Muscle of leg (tissue), 11 donors: Measurements from ENCODE around the gene PACS2. TPM values are rescaled to one million over a fixed set of nuclear protein-coding genes. Genes with fewer than 3 reads are reported as not detected.
"Not testable (repeated sequence)": the region's sequence is repeated elsewhere in the genome, so short reads cannot be mapped to it uniquely, and the experiment has no call there.

ENCODE experiments used
- DNase-seq: peaks from one replicate; pipeline ENCODE4 v3.0.0; 2013
- H3K27ac ChIP-seq: one replicate; pipeline ENCODE4 v1.5.1; 2013; ENCODE audit warnings: mild to moderate bottlenecking, low read length, control low read depth
- H3K27me3 ChIP-seq: one replicate; pipeline ENCODE4 v1.6.1; 2013; ENCODE audit warnings: low read length; ENCODE audit not compliant: control insufficient read depth, insufficient read depth
- H3K36me3 ChIP-seq: one replicate; pipeline ENCODE4 v1.6.1; 2013; ENCODE audit warnings: low read length; ENCODE audit not compliant: control insufficient read depth, insufficient read depth
- H3K4me1 ChIP-seq: one replicate; pipeline ENCODE4 v1.6.1; 2013; ENCODE audit warnings: low read length; ENCODE audit not compliant: control insufficient read depth, insufficient read depth
- H3K4me3 ChIP-seq: one replicate; pipeline ENCODE4 v1.5.1; 2013; ENCODE audit warnings: low read length, control low read depth
- H3K9me3 ChIP-seq: replicated peaks from 2 replicates; pipeline ENCODE4 v1.6.1; 2013; ENCODE audit warnings: low read depth, low read length; ENCODE audit not compliant: control insufficient read depth
- WGBS: methylation state at CpG from one replicate; pipeline ENCODE4 v1.1.5; 2013; ENCODE audit warnings: missing lambda C conversion rate; ENCODE audit not compliant: insufficient coverage; 5-methylcytosine and 5-hydroxymethylcytosine counted together
- polyA plus RNA-seq, 8 donors: library from polyadenylated mRNA; unstranded; fragments of 120-200 nt; gene quantifications; one replicate each; pipeline versions ENCODE4 v1.2.1 to v1.2.3, GENCODE V29; 2013; ENCODE audit warnings: inconsistent platforms in 1 of 8, low replicate concordance in 1 of 8; ENCODE audit not compliant: insufficient read length in 8 of 8, insufficient read depth in 1 of 8
- total RNA-seq: library from RNA; stranded (reverse); fragments of 120-200 nt; gene quantifications from one replicate; pipeline ENCODE4 v1.2.4, GENCODE V29; 2013

The PACS2 gene
- total and polyA plus RNA-seq, 9 donors, result 66.2 to 110 (median 86.5) TPM

- 83% methylated on average over 21 of the region's 24 CpGs for WGBS
- no peak for DNase-seq
- no peak overlapping the region for H3K27ac ChIP-seq
- H3K9me3 ChIP-seq, result no peaks in the 10 kb centered on the region
- H3K27me3 ChIP-seq, result no peaks in the 10 kb centered on the region
- H3K4me3 ChIP-seq, result no peak overlapping the region
- H3K4me1 ChIP-seq, result peaks cover 5% of the 10 kb centered on the region
- peaks cover 16% of the 10 kb centered on the region for H3K36me3 ChIP-seq
These were observed 27.1 kb upstream of the PACS2 start for GRCh38 chr14:105287249-105288102.

GRCh38 chr14:105288936-105289335 lies 25.6 kb upstream of the PACS2 start:
- not testable (repeated sequence) for H3K9me3 ChIP-seq, H3K27ac ChIP-seq, H3K36me3 ChIP-seq, DNase-seq, H3K4me3 ChIP-seq, H3K27me3 ChIP-seq
- whole genome bisulfite sequencing, result 78% methylated on average over 4 of the region's 6 CpGs
- peaks cover 11% of the 10 kb centered on the region for H3K4me1 ChIP-seq

GRCh38 chr14:105290621-105291346 lies 23.8 kb upstream of the PACS2 start:
- 79% methylated on average over 11 of the region's 13 CpGs for WGBS
- no peak for DNase-seq
- Histone ChIP-seq H3K9me3 (no peaks in the 10 kb centered on the region), H3K4me3 (no peak overlapping the region), H3K4me1 (peaks cover 22% of the 10 kb centered on the region), H3K27ac (no peak overlapping the region), H3K36me3 (peaks cover 6% of the 10 kb centered on the region), H3K27me3 (no peaks in the 10 kb centered on the region)

GRCh38 chr14:105292826-105293711 lies 21.5 kb upstream of the PACS2 start:
- peaks cover 22% of the 10 kb centered on the region for H3K4me1 ChIP-seq
- H3K9me3 ChIP-seq, result no peaks in the 10 kb centered on the region
- no peaks in the 10 kb centered on the region for H3K36me3 ChIP-seq
- H3K27me3 ChIP-seq, result no peaks in the 10 kb centered on the region
- no peak overlapping the region for H3K4me3 ChIP-seq
- no peak for DNase-seq
- no peak overlapping the region for H3K27ac ChIP-seq
- WGBS, result 76% methylated on average over 18 of the region's 26 CpGs

GRCh38 chr14:105294142-105294597 lies 20.4 kb upstream of the PACS2 start:
- Histone ChIP-seq H3K36me3 (no peaks in the 10 kb centered on the region), H3K4me3 (no peak overlapping the region), H3K27ac (peak overlapping the region; percentile 74), H3K4me1 (peaks cover 22% of the 10 kb centered on the region), H3K27me3 (no peaks in the 10 kb centered on the region), H3K9me3 (no peaks in the 10 kb centered on the region)
- peak; percentile 73 for DNase-seq
- 56% methylated on average over 13 of the region's 15 CpGs for WGBS

- H3K4me1 ChIP-seq, result peaks cover 26% of the 10 kb centered on the region
- WGBS, result 94% methylated on average over 3 of the region's 11 CpGs
These were observed 17.2 kb upstream of the PACS2 start for GRCh38 chr14:105297311-105297710.

GRCh38 chr14:105299654-105300541 lies 14.7 kb upstream of the PACS2 start:
- Histone ChIP-seq H3K4me3 (peak overlapping the region; percentile 76), H3K9me3 (no peaks in the 10 kb centered on the region), H3K27me3 (no peaks in the 10 kb centered on the region), H3K36me3 (peaks cover 4% of the 10 kb centered on the region), H3K4me1 (peaks cover 10% of the 10 kb centered on the region), H3K27ac (peak overlapping the region; percentile 77)
- WGBS, result 2% methylated on average over 52 of the region's 54 CpGs
- peak; percentile 45 for DNase-seq

More at GRCh38 chr14:105297311-105297710, 17.2 kb upstream of the PACS2 start:
- not testable (repeated sequence) for H3K36me3 ChIP-seq, H3K27ac ChIP-seq, DNase-seq, H3K27me3 ChIP-seq, H3K9me3 ChIP-seq, H3K4me3 ChIP-seq

- H3K27ac ChIP-seq, result peak within 1 kb of the TSS; percentile 99
- H3K4me3 ChIP-seq, result peak within 1 kb of the TSS; percentile 76
- peaks cover 9% of the 10 kb centered on the region for H3K4me1 ChIP-seq
- H3K27me3 ChIP-seq, result no peaks in the 10 kb centered on the region
- under 1% methylated on average over 90 of the region's 90 CpGs for WGBS
- no peaks in the 10 kb centered on the region for H3K9me3 ChIP-seq
- peak; percentile 96 for DNase-seq
- H3K36me3 ChIP-seq, result peaks cover 4% of the 10 kb centered on the region
These were observed 13.9 kb upstream of the PACS2 start, which contains the start of gene BRF1 for GRCh38 chr14:105300542-105301102. TSS of gene BRF1 (minus strand) at chr14:105301001. CDS start at chr14:105300629, 372 bp downstream.
